Placental pericyte (primary cell): Measurements from ENCODE around the gene RILP. TPM values are rescaled to one million over a fixed set of nuclear protein-coding genes. Genes with fewer than 3 reads are reported as not detected.

ENCODE experiments used
- small RNA-seq: library from RNA; depleted of rRNA; stranded (forward); fragments of <200 nt; gene quantifications from one replicate; pipeline ENCODE3, GENCODE V24; 2012; ENCODE audit warnings: low replicate concordance
- total RNA-seq: library from RNA; depleted of rRNA; stranded (reverse); fragments of >200 nt; gene quantifications from 2 replicates; pipeline ENCODE4 v1.2.3, GENCODE V29; 2012

The RILP gene, protein sequence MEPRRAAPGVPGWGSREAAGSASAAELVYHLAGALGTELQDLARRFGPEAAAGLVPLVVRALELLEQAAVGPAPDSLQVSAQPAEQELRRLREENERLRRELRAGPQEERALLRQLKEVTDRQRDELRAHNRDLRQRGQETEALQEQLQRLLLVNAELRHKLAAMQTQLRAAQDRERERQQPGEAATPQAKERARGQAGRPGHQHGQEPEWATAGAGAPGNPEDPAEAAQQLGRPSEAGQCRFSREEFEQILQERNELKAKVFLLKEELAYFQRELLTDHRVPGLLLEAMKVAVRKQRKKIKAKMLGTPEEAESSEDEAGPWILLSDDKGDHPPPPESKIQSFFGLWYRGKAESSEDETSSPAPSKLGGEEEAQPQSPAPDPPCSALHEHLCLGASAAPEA
- total RNA-seq: 6.4 and 7.0 TPM in 2 replicates

DNA sequence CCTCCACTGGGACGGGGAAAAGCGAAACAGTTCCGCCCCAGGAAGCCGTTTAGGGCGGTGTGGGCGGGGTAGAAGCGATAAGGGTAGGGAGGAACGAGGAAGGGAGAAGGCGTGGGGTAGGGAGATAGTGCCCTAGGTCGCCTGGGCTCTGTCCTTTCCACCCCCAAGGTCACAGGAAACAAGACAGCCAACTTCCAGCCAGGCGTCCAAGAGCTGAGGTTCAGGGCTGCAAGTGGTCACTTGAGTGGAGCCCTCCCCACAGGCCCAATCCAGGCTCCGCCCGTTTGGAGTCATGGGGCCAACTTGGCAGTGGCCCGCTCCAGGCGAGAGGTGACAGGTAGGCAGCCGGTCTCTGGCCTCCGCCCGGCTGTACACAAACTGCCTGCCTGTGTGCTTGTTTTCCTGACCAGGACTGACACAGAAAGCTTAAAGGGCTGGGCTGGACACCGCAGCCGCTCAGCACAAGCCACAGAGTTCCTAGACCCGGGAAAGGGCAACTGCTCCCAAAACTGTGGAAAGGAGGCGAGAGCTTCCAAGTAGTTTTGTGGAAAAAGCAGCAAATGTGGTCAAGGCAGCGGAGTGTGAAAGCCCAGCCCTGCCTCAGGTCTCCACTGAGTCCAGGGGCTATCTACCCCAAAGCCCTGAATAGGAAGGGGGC, at the start of gene RILP:
RILP (minus strand) TSS at position 23 of the 658 bp plus-strand sequence. CDS start 62 bp downstream, outside the sequence.

DNA sequence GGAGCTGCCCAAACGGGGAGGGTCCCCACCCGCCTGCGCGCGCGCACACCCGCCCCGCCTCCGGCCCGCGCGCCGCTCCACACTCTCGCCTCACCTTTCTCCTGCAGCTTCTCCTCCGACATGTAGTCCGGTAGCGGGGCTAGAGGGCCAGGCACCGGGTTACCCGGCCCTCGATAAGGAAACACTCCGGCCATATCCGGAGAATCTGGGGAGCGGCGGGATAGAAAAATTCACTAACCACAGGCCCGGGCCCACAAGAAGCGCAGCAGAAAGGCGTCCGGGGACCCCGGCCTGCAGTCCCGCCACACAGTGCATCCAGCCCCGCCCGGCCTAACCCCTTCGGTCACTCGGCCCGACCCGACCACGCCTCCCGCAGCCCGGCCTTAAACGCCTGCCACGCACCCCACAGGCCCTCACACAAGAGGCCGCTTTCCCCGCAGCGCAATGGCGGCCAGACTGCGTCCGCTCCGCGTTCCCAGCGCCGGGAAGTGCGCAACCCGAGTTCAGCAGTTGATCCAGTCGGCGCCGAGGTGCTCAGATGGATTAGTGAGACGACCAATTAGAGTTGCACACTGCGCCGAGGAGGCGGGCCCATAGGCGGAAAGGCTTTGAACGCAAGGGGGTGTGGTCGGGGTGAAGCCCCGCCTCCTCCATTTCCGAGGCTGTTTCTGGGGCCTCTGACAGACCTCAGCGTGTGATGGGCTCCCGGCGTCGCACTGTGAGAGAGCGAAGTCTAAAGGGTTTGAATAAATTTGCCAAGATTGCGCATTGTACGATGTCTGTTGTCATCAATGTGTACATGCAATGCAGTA, 34.9 kb upstream of the RILP start, which contains the start of gene PRPF8:
PRPF8 (minus strand) TSS at position 490 of the 812 bp plus-strand sequence; CDS start at position 194, 296 bp downstream.

DNA sequence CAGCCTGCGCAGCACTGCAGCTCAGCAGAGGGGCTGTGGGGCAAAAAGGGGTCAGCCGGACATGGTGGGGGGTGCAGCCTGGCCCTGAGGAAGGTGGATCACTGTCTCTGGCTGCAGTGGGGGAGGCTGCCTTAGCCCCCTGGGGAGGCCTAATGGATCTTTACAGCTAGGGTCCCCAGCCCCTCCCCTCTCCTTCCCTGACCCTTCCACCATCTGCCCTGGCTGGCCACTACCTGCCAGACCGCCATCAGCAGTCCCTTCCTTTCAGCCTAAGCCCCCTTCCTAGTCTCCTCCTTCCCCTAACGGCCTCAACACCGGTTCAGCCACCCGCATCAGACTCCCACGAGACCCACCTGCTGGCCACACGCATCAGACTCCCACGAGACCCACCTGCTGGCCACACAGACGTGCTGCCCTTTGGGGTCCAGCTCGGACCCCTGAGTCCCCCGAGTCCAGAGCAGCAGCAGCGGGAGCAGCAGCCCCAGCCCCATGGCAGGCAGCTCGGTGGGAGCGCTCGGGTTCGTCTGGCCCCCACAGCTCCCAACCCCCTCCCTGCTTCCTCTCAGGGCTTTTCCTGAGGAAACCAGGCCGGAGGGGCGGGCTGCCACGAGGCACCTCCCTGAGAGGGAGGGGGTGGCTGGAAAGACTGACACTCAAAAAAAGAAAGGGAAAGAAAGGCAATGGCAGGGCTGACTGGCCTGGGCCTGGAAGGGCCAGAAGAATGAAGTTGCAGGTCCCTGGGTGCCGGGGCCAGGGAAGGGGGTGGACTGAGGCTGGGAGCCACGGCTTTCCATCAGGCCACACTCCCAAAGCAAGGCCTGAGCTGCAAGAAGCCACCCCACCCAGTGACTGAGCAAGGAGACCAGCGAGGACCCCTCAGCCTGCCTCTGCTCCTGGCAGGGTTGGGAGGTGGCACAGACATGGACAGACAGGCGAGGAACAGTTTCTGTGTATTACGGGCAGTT, 4.2 kb downstream of the RILP start, which contains the start of gene SCARF1:
SCARF1 (minus strand) TSS at position 526 of the 965 bp plus-strand sequence; CDS start at position 491, 35 bp downstream.

DNA sequence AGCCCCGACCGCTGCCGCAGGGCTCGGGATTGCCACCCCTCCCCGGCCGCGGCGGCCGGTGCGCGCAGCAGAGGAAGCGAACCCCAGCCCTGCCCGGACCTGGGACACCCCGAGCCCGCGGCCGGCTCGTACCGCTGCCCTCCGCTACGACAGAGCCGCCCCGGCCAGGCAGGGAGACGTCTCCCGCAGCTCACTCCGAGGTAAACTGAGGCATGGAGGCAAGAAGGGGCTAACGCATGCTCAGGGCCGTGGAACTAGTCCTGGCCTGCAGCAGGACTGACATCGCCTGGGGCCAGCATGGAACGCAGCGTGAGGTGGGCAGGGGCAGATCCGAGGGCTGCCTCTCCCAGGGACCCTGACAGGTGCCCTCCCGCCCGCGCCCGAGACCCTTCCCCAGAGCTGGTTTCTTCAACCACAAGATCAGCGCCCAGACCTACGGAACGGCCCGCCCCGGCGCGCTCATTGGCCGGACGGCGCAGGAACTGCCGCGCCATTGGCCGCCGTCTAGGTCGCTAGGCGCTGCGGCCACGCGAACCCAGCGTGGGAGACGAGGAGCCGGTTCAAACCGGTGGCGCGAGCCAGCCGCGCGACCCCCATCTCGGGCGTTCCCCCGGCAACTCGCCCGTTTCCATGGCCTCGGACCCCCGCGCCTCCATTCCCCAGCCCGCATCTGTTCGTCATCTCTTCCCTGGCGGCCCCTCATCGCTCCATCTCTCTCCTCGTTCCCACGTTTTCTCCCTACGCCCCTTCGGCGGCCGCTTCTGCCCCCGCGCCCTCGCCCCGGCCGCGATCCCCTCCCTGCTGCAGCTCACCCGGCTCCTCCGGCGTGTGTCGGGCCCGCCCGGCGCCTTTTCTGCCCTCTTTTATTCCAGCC, 21.4 kb downstream of the RILP start, which contains the start of gene SLC43A2:
SLC43A2 (minus strand) TSS at position 853 of the 874 bp plus-strand sequence. CDS start 960 bp downstream, outside the sequence.

Small RNA genes lying within 50 kb of the gene (small RNA-seq; reads per million reads assigned to genes)
- gene RN7SL105P: not detected

Other genes starting within 250 kb of the RILP start
- gene YWHAE, start 249.6 kb downstream of the RILP start, total RNA-seq: 613 and 797 TPM in 2 replicates
- 81.0 and 120 TPM in 2 replicates for gene CRK, start 193.6 kb downstream of the RILP start, total RNA-seq
- 188 and 259 TPM in 2 replicates for gene MYO1C, start 157.2 kb downstream of the RILP start, total RNA-seq
- gene INPP5K, start 133.3 kb downstream of the RILP start, total RNA-seq: 25.6 and 46.2 TPM in 2 replicates
- 32.9 and 41.1 TPM in 2 replicates for gene PITPNA, start 87.1 kb downstream of the RILP start, total RNA-seq
- 5.6 and 19.7 TPM in 2 replicates for gene SLC43A2, start 21.0 kb downstream of the RILP start, total RNA-seq
- 0.14 and 0.44 TPM in 2 replicates for gene SCARF1, start 4.1 kb downstream of the RILP start, total RNA-seq
- gene PRPF8, start 35.0 kb upstream of the RILP start, total RNA-seq: 131 and 172 TPM in 2 replicates
- 1.0 and 5.3 TPM in 2 replicates for gene TLCD2, start 60.5 kb upstream of the RILP start, total RNA-seq
- 40.7 and 58.0 TPM in 2 replicates for gene WDR81, start 74.8 kb upstream of the RILP start, total RNA-seq
- gene SERPINF2, start 93.0 kb upstream of the RILP start, total RNA-seq: 0.14 and 0.22 TPM in 2 replicates
- gene SERPINF1, start 112.2 kb upstream of the RILP start, total RNA-seq: 83.2 and 490 TPM in 2 replicates
- 7.2 and 14.2 TPM in 2 replicates for gene SMYD4, start 180.0 kb upstream of the RILP start, total RNA-seq
- gene RPA1, start 180.1 kb upstream of the RILP start, total RNA-seq: 12.9 and 21.6 TPM in 2 replicates